HEK293 (cell line): ENCODE data around the gene INSM1.

ENCODE experiments used
- MZF1 ChIP-seq: fragments of 450-650 bp; formaldehyde crosslinking; IDR thresholded peaks from 2 replicates; pipeline ENCODE4 v1.5.1; 2017; ENCODE audit warnings: missing biosample characterization, missing genetic modification characterization, borderline replicate concordance
- PATZ1 ChIP-seq: fragments of 450-650 bp; formaldehyde crosslinking; IDR thresholded peaks from 2 replicates; pipeline ENCODE4 v1.5.1; 2016; ENCODE audit warnings: missing biosample characterization, missing genetic modification characterization
- SP2 ChIP-seq: fragments of 450-650 bp; formaldehyde crosslinking; IDR thresholded peaks from 2 replicates; pipeline ENCODE4 v1.5.1; 2016; ENCODE audit warnings: missing biosample characterization, missing genetic modification characterization
- SP3 ChIP-seq: fragments of 450-650 bp; formaldehyde crosslinking; IDR thresholded peaks from 2 replicates; pipeline ENCODE4 v1.5.1; 2016; ENCODE audit warnings: missing biosample characterization, missing genetic modification characterization
- ZBTB20 ChIP-seq: fragments of 450-650 bp; formaldehyde crosslinking; IDR thresholded peaks from 2 replicates; pipeline ENCODE4 v1.5.1; 2016; ENCODE audit warnings: missing biosample characterization, missing genetic modification characterization
- ZBTB7A ChIP-seq: fragments of 450-650 bp; formaldehyde crosslinking; IDR thresholded peaks from 2 replicates; pipeline ENCODE4 v1.5.1; 2016; ENCODE audit warnings: low read depth, missing biosample characterization, missing genetic modification characterization
- ZEB2 ChIP-seq: fragments of 450-650 bp; formaldehyde crosslinking; IDR thresholded peaks from 2 replicates; pipeline ENCODE4 v1.5.1; 2016; ENCODE audit warnings: missing biosample characterization, missing genetic modification characterization
- ZFP3 ChIP-seq: fragments of 450-650 bp; formaldehyde crosslinking; IDR thresholded peaks from 2 replicates; pipeline ENCODE4 v1.5.1; 2016; ENCODE audit warnings: low read depth, missing biosample characterization, missing genetic modification characterization
- ZNF16 ChIP-seq: fragments of 450-650 bp; formaldehyde crosslinking; IDR thresholded peaks from 2 replicates; pipeline ENCODE4 v1.5.1; 2016; ENCODE audit warnings: low read depth, missing biosample characterization, missing genetic modification characterization
- ZNF18 ChIP-seq: fragments of 450-650 bp; formaldehyde crosslinking; IDR thresholded peaks from 2 replicates; pipeline ENCODE4 v1.5.1; 2016; ENCODE audit warnings: missing biosample characterization, missing genetic modification characterization
- ZNF23 ChIP-seq: fragments of 450-650 bp; formaldehyde crosslinking; IDR thresholded peaks from 2 replicates; pipeline ENCODE4 v1.5.1; 2016; ENCODE audit warnings: missing biosample characterization, missing genetic modification characterization, borderline replicate concordance
- TF ChIP-seq, protein P1 (sequence below): fragments of 450-650 bp; formaldehyde crosslinking; IDR thresholded peaks from 2 replicates; pipeline ENCODE4 v1.5.1; 2016; ENCODE audit warnings: missing biosample characterization, missing genetic modification characterization
- TF ChIP-seq, protein P2 (sequence below): fragments of 450-650 bp; formaldehyde crosslinking; IDR thresholded peaks from 2 replicates; pipeline ENCODE4 v1.5.1; 2016; ENCODE audit warnings: missing biosample characterization, missing genetic modification characterization

DNA sequence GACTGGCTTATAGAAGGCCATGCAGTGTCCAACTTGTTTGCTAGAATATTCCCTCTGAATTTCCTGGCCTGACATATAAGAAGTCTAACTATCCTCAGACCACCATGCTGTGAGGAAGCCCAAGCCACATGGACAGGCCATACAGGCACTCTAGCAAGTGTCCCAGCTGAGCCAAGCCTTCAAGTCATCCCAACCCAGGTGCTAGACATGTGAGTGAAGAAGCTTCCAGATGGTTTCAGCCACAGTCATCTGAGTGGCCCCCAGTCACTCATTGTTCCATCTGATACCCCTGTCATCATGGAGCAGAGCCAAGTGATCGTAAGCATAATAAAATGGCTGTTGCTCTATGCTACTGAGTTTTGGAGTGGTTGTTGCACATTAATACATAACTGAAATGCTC, 46.0 kb upstream of the INSM1 start:
- TF ChIP-seq ZNF18: no peak
- TF ChIP-seq, protein P1, sequence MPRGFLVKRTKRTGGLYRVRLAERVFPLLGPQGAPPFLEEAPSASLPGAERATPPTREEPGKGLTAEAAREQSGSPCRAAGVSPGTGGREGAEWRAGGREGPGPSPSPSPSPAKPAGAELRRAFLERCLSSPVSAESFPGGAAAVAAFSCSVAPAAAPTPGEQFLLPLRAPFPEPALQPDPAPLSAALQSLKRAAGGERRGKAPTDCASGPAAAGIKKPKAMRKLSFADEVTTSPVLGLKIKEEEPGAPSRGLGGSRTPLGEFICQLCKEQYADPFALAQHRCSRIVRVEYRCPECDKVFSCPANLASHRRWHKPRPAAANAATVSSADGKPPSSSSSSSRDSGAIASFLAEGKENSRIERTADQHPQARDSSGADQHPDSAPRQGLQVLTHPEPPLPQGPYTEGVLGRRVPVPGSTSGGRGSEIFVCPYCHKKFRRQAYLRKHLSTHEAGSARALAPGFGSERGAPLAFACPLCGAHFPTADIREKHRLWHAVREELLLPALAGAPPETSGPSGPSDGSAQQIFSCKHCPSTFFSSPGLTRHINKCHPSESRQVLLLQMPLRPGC (tag by site-specific recombination): no peak
- TF ChIP-seq, protein P2, sequence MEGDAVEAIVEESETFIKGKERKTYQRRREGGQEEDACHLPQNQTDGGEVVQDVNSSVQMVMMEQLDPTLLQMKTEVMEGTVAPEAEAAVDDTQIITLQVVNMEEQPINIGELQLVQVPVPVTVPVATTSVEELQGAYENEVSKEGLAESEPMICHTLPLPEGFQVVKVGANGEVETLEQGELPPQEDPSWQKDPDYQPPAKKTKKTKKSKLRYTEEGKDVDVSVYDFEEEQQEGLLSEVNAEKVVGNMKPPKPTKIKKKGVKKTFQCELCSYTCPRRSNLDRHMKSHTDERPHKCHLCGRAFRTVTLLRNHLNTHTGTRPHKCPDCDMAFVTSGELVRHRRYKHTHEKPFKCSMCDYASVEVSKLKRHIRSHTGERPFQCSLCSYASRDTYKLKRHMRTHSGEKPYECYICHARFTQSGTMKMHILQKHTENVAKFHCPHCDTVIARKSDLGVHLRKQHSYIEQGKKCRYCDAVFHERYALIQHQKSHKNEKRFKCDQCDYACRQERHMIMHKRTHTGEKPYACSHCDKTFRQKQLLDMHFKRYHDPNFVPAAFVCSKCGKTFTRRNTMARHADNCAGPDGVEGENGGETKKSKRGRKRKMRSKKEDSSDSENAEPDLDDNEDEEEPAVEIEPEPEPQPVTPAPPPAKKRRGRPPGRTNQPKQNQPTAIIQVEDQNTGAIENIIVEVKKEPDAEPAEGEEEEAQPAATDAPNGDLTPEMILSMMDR (tag by site-specific recombination): no peak
- TF ChIP-seq ZEB2 (tag by site-specific recombination): no peak
- no peak for TF ChIP-seq ZNF23 (tag by site-specific recombination)
- TF ChIP-seq ZNF16 (tag by site-specific recombination): no peak
- no peak for TF ChIP-seq SP2 (tag by site-specific recombination)
- TF ChIP-seq PATZ1 (tag by site-specific recombination): no peak
- no peak for TF ChIP-seq MZF1
- no peak for TF ChIP-seq ZBTB7A (tag by site-specific recombination)
- TF ChIP-seq ZFP3 (tag by site-specific recombination): no peak
- no peak for TF ChIP-seq ZBTB20
- TF ChIP-seq SP3 (tag by site-specific recombination): no peak
